HG03103 (cell line): ENCODE results near the gene OSGEP.

ENCODE experiments used
- ATAC-seq: cut with Tn5 transposase; IDR thresholded peaks from one replicate; pipeline ENCODE4 v1.9.1; 2021; ENCODE audit warnings: low read depth; ENCODE audit not compliant: unreplicated experiment

Gene OSGEP

GRCh38 chr14:20400965-20401593, 53.5 kb downstream of the OSGEP start:
- ATAC-seq = no peak

- ATAC-seq = no peak
These were observed 54.0 kb downstream of the OSGEP start for GRCh38 chr14:20400589-20400964.

GRCh38 chr14:20397511-20397910, 57.1 kb downstream of the OSGEP start:
- no peak for ATAC-seq
